Uterus (tissue), 2 donors: ENCODE measurements around the gene UBXN4.

Source experiments
- POLR2A ChIP-seq, 2 donors: fragments of 450-650 bp; IDR thresholded peaks; one replicate each; pipeline ENCODE4 v1.6.1; 2016; ENCODE audit warnings: antibody characterized with exemption in 2 of 2, mild to moderate bottlenecking in 1 of 2, moderate library complexity in 1 of 2
- TF ChIP-seq, protein P1 (sequence below), 4 experiments: fragments of 200-600 bp in 2 of 4; fragments of 450-650 bp in 2 of 4; sonication (generic) in 2 of 4; IDR thresholded peaks; one replicate each; pipeline ENCODE4 v1.5.1; 2016 to 2019; ENCODE audit warnings: antibody characterized with exemption in 4 of 4, mild to moderate bottlenecking in 2 of 4, moderate library complexity in 1 of 4

DNA sequence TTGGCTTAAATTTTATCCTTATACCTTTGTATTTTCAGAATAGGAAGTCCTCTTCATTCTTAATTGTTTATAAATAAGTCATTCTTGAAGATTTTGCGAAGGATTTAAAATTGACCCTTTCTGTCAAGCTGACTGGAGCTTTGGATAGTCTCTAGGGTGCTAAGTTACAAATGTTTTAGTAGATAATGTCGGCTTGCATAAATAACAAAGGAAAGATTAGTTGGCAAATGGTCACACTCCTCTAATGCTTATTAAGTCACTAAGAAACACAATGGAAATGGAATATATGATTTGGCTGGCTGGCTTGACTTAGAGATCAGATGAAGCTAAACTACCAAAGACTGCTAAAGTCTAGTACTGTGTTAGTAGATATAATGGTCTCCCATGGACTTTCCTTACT, 40.6 kb downstream of the UBXN4 start:
- no peak for TF ChIP-seq POLR2A (IDR thresholded peaks at IDR 0.05)
- TF ChIP-seq, protein P1, sequence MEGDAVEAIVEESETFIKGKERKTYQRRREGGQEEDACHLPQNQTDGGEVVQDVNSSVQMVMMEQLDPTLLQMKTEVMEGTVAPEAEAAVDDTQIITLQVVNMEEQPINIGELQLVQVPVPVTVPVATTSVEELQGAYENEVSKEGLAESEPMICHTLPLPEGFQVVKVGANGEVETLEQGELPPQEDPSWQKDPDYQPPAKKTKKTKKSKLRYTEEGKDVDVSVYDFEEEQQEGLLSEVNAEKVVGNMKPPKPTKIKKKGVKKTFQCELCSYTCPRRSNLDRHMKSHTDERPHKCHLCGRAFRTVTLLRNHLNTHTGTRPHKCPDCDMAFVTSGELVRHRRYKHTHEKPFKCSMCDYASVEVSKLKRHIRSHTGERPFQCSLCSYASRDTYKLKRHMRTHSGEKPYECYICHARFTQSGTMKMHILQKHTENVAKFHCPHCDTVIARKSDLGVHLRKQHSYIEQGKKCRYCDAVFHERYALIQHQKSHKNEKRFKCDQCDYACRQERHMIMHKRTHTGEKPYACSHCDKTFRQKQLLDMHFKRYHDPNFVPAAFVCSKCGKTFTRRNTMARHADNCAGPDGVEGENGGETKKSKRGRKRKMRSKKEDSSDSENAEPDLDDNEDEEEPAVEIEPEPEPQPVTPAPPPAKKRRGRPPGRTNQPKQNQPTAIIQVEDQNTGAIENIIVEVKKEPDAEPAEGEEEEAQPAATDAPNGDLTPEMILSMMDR (IDR thresholded peaks at IDR 0.05), result no peak
